DND-41 (cell line): ENCODE results near the gene NT5DC3.

Source experiments
- ATAC-seq: fragments of 200-7000 bp; cut with Tn5 transposase; 3 replicates; pipeline ENCODE4 v1.9.1; 2021; ENCODE audit warnings: low read depth; ENCODE audit not compliant: insufficient read depth
- DNase-seq: peaks from one replicate; pipeline ENCODE4 v3.0.0-alpha.2; 2020
- H2AFZ ChIP-seq: 2 replicates; pipeline ENCODE4 v1.6.0; 2012; ENCODE audit warnings: low read depth, low read length
- H3K27ac ChIP-seq: 2 replicates; pipeline ENCODE4 v1.5.1; 2012; ENCODE audit warnings: low read length, inconsistent platforms
- H3K27me3 ChIP-seq: fragments of 200-600 bp; sonication (generic); 2 replicates; pipeline ENCODE4 v1.6.0; 2012; ENCODE audit warnings: low read length, mild to moderate bottlenecking, inconsistent platforms; ENCODE audit not compliant: insufficient read depth, poor library complexity
- H3K36me3 ChIP-seq: 2 replicates; pipeline ENCODE4 v1.5.1; 2012; ENCODE audit warnings: low read length, inconsistent platforms; ENCODE audit not compliant: insufficient read depth
- H3K4me1 ChIP-seq: 2 replicates; pipeline ENCODE4 v1.5.1; 2012; ENCODE audit warnings: mild to moderate bottlenecking, low read length; ENCODE audit not compliant: insufficient read depth
- H3K4me2 ChIP-seq: 2 replicates; pipeline ENCODE4 v1.6.0; 2012; ENCODE audit warnings: mild to moderate bottlenecking, moderate library complexity, low read length, inconsistent platforms; ENCODE audit not compliant: insufficient read depth
- H3K4me3 ChIP-seq, 2 experiments: fragments of 200-600 bp in 1 of 2; shearing (Covaris generic) in 1 of 2; 2 replicates each; pipeline ENCODE4 v1.5.1; 2012 to 2016; ENCODE audit warnings: inconsistent platforms in 2 of 2, low read length in 2 of 2, mild to moderate bottlenecking in 2 of 2, low read depth in 1 of 2, moderate library complexity in 1 of 2
- H3K79me2 ChIP-seq: 2 replicates; pipeline ENCODE4 v1.6.0; 2012; ENCODE audit warnings: low read length, inconsistent platforms; ENCODE audit not compliant: insufficient read depth
- H3K9ac ChIP-seq: 2 replicates; pipeline ENCODE4 v1.6.0; 2012; ENCODE audit warnings: low read depth, mild to moderate bottlenecking, inconsistent platforms, low read length, moderate library complexity
- H3K9me3 ChIP-seq: 2 replicates; pipeline ENCODE4 v1.5.1; 2012; ENCODE audit warnings: low read length, moderate library complexity, mild to moderate bottlenecking, inconsistent platforms; ENCODE audit not compliant: insufficient read depth, severe bottlenecking
- H4K20me1 ChIP-seq: 2 replicates; pipeline ENCODE4 v1.6.0; 2012; ENCODE audit warnings: low read length; ENCODE audit not compliant: insufficient read depth
- CTCF ChIP-seq: IDR thresholded peaks from 2 replicates; pipeline ENCODE4 v1.5.1; 2012; ENCODE audit warnings: borderline replicate concordance, low read length, moderate library complexity, mild to moderate bottlenecking; ENCODE audit not compliant: poor library complexity, severe bottlenecking; ENCODE audit errors: extremely low read depth
- EZH2 ChIP-seq: IDR thresholded peaks from 3 replicates; pipeline ENCODE4 v1.6.1; 2012; ENCODE audit warnings: borderline replicate concordance, low read depth, mild to moderate bottlenecking, moderate library complexity, low read length, inconsistent platforms; ENCODE audit not compliant: severe bottlenecking

NT5DC3 gene

GRCh38 chr12:103771466-103771865 is 69.6 kb downstream of the NT5DC3 start:
- Histone ChIP-seq H3K79me2 (no peaks in the 10 kb centered on the region), H3K4me3 (no peak overlapping the region), H3K4me1 (no peaks in the 10 kb centered on the region), H3K27me3 (no peaks in the 10 kb centered on the region), H3K27ac (no peak overlapping the region), H3K9ac (no peak overlapping the region), H3K4me2 (no peak overlapping the region), H3K36me3 (no peaks in the 10 kb centered on the region), H2AFZ (no peak overlapping the region), H3K9me3 (no peaks in the 10 kb centered on the region), H4K20me1 (no peaks in the 10 kb centered on the region)
- TF ChIP-seq EZH2, result no peak
- peak; percentile 51 for TF ChIP-seq CTCF
- peak; percentile 56; the same call in 1 of the 3 replicates for ATAC-seq
- peak; percentile 9 for DNase-seq

GRCh38 chr12:103769240-103769945 is 71.6 kb downstream of the NT5DC3 start:
- H3K36me3 ChIP-seq, result no peaks in the 10 kb centered on the region
- no peaks in the 10 kb centered on the region for H3K4me1 ChIP-seq
- TF ChIP-seq EZH2, result no peak
- no peak for TF ChIP-seq CTCF
- H3K4me3 ChIP-seq, result no peak overlapping the region
- H2AFZ ChIP-seq, result no peak overlapping the region
- H3K4me2 ChIP-seq, result no peak overlapping the region
- H3K79me2 ChIP-seq, result no peaks in the 10 kb centered on the region
- no peak overlapping the region for H3K27ac ChIP-seq
- H4K20me1 ChIP-seq, result no peaks in the 10 kb centered on the region
- H3K9me3 ChIP-seq, result no peaks in the 10 kb centered on the region
- ATAC-seq (no peak), DNase-seq (no peak)
- H3K27me3 ChIP-seq, result no peaks in the 10 kb centered on the region
- H3K9ac ChIP-seq, result no peak overlapping the region

- Histone ChIP-seq H3K9ac (no peak overlapping the region), H3K4me1 (no peaks in the 10 kb centered on the region)
- 0 out of 3 replicates have a peak, but pooled peaks have one; percentile 22 for ATAC-seq
These were observed 72.4 kb downstream of the NT5DC3 start for GRCh38 chr12:103768467-103769123.

More at GRCh38 chr12:103768467-103769123, 72.4 kb downstream of the NT5DC3 start:
- Histone ChIP-seq H4K20me1 (no peaks in the 10 kb centered on the region), H3K4me2 (no peak overlapping the region), H3K4me3 (no peak overlapping the region), H2AFZ (no peak overlapping the region), H3K9me3 (no peaks in the 10 kb centered on the region), H3K27me3 (no peaks in the 10 kb centered on the region), H3K27ac (no peak overlapping the region), H3K36me3 (no peaks in the 10 kb centered on the region), H3K79me2 (no peaks in the 10 kb centered on the region)
- TF ChIP-seq EZH2 (no peak), CTCF (no peak)
- DNase-seq, result no peak
